ENCODE results near the gene OTUB2.

Gene OTUB2

DNA sequence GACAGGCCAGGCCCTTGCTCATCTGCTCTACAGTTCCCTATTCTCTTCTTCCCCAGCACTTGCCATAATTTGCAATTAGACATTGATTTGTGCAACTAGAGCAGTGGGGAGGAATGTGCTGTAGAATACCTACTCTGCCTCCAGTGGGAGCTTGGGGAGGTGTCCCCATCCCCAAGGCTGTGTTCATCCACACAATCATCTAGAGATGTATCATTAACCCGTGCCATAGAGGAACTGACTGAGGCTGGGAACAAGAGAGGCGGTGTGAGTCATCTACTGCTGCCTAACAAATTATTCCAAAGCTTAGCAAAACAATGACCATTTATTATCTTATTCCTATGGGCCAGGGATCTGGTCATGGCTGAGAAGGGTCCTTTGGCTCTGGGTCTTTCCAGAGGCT, 5.1 kb upstream of the OTUB2 start:
- TF ChIP-seq, protein P1, sequence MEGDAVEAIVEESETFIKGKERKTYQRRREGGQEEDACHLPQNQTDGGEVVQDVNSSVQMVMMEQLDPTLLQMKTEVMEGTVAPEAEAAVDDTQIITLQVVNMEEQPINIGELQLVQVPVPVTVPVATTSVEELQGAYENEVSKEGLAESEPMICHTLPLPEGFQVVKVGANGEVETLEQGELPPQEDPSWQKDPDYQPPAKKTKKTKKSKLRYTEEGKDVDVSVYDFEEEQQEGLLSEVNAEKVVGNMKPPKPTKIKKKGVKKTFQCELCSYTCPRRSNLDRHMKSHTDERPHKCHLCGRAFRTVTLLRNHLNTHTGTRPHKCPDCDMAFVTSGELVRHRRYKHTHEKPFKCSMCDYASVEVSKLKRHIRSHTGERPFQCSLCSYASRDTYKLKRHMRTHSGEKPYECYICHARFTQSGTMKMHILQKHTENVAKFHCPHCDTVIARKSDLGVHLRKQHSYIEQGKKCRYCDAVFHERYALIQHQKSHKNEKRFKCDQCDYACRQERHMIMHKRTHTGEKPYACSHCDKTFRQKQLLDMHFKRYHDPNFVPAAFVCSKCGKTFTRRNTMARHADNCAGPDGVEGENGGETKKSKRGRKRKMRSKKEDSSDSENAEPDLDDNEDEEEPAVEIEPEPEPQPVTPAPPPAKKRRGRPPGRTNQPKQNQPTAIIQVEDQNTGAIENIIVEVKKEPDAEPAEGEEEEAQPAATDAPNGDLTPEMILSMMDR (IDR thresholded peaks at IDR 0.05; ENCODE audit: extremely low read depth, missing control alignments) = no peak
- DNase-seq (ENCODE audit: low spot score) = no peak

DNA sequence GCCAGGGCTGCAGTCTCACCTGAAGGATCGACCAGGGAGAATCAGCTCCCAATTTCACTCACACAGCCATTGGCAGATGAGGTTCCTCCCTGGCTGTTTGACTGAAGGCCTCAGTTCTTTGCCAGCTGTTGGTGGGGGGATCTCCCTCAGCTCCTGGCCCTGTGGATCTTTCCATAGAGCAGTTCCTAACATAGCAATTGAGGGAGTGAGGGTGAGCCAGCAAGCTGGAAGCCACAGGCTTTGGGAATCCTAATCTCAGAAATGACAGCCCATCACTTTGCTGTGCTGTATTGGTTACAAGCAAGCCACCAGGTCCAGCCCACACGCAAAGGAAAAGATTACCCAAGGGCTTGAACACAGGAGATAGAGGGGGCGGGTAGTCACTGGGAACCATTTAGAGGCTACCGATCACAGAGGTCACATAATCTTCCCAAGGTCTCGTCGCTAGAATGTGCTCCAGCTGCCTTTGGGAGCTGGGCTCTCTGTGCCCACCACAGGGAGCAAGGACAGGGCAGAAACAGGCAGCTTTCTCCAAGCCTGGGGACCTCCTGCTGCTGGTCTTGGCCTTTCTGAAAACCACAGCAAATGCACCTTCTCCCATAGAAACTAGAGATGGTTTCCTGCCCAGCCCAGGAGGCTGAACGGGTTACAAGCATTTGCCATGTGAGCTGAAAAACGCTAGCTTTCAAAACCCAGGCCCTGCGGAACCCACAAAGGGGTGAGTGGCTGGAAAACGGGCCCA, 4.6 kb upstream of the OTUB2 start:
- TF ChIP-seq, protein P1 (IDR thresholded peaks at IDR 0.05; ENCODE audit: extremely low read depth, missing control alignments) = no peak

DNA sequence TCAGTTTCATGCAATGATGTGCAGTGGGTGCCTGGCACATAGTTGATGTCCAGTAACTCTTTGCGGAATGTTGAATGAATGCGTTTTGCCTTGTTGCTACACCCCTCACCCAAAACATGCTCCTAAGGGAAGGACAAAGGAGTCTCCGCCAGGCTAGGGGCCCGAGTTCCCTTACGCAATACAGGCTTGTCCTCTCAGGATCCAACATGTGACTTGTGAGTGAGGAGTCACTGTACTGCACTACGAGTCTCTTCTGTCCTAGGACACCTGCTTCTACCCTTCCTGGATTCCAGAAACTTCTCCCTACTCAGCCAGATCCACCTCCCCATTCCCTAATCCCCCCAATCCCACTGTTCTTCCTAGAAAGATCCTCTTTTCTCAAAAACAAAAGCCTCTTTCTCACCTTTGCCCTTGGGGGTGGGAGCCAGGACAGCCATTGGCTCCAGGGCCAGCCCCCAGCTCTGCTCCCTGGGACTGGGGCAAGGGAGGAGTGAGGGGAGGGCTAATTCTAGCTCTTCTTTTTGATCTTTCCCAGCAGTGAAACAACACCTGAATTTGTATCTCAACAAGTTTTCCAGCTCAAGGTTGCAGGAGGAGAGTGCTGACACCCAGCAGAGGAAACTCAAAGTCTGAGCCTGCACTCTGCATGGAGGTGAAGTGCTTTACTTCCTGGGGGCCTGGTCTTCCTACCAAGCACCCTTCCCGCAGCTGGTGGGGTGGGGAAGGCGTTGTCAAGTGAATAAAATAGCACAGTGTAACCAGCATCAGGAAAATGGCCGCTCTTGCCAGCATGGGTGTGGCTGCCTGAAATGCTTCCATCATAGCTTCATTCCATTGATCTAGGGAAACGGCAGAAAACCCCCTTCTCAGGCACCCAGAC, 3.4 kb upstream of the OTUB2 start:
- DNase-seq (ENCODE audit: low spot score) = no peak
- TF ChIP-seq, protein P1 (IDR thresholded peaks at IDR 0.05; ENCODE audit: extremely low read depth, missing control alignments) = no peak

More for the DNA sequence above, 4.6 kb upstream of the OTUB2 start:
- no peak for DNase-seq (ENCODE audit: low spot score)

DNA sequence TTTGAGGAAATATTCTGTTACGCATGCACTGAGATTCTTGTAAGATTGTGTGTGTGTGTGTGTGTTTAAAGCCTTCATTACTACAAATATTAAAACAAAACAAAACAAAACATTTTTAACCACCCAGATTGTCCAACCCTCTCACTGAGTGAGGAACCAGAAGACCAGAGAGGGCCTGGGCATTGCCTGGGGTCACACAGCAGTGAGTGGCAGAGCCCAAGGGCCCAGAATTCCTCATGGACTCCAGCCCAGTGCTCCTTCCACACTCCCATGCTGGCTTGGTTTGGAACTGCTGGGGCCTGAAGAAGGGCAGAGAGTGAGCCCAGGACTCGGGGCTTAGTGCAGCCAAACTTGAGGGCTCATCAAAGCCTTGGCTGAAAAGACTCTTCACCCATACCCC, 1.6 kb upstream of the OTUB2 start:
- no peak for DNase-seq (ENCODE audit: low spot score)
- TF ChIP-seq, protein P1 (IDR thresholded peaks at IDR 0.05; ENCODE audit: extremely low read depth, missing control alignments) = no peak

DNA sequence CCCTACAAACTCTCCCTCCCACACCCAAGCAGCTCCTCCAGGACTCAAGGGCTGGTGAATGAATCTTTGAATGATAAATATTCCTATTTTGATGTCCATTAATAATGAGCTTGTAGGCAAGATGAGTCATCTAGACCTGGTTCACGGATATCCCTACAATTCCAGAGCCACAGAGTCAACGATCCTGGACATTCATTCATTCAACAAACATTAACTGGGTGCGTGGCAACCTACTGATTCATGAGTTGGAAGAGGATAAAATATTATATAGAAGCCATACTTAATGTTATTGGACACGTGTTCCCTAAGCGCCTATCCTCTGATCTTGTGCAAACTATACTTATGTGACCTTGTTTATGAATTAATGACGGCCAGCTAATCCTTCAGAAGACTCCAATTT, 420 bp upstream of the OTUB2 start:
- TF ChIP-seq, protein P1 (IDR thresholded peaks at IDR 0.05; ENCODE audit: extremely low read depth, missing control alignments) = no peak
- DNase-seq (ENCODE audit: low spot score) = no peak

DNA sequence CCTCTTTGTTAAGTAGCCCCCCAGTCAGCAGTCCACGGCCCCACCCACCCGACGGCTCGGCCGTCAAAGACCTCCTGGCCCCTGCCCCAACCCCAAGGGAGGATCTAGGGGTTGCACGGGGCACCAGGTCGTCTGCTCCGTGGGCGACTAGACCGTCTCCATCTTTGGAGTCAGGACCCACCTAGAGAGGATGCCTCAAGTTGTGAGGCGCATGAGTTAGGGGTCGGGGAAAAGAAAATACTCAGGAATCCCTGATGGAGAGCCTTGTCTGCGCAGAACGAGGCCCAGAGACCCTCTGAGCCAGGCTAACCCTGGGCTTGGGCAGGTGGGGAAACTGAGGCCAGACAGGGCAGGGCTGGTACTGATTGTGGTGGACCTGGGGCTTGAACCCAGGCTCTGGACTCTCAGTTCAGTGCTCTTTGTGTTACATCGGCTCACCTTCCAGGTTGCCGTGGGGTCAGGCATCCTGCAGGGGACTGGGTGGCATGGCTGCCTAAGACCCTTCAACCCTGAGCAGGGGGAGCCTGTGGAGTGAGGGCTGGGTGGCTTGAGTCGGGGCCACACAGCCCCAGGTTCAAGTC, 839 bp downstream of the OTUB2 start:
- TF ChIP-seq, protein P1 (IDR thresholded peaks at IDR 0.05; ENCODE audit: extremely low read depth, missing control alignments) = no peak
- no peak for DNase-seq (ENCODE audit: low spot score)
